Activated CD4-positive, alpha-beta T cell treated with anti-CD3 and anti-CD28 coated beads, Interleukin-2, amount 50 U/mL, for 48 hours (primary cell): ENCODE measurements around the gene FBXW8.
A peak's percentile ranks its signal among the peaks of the same experiment; 100 is the strongest.

Source experiments
- DNase-seq, 2 experiments: peaks; one replicate each; pipeline ENCODE4 v3.0.0-alpha.2; 2020

The FBXW8 gene, protein sequence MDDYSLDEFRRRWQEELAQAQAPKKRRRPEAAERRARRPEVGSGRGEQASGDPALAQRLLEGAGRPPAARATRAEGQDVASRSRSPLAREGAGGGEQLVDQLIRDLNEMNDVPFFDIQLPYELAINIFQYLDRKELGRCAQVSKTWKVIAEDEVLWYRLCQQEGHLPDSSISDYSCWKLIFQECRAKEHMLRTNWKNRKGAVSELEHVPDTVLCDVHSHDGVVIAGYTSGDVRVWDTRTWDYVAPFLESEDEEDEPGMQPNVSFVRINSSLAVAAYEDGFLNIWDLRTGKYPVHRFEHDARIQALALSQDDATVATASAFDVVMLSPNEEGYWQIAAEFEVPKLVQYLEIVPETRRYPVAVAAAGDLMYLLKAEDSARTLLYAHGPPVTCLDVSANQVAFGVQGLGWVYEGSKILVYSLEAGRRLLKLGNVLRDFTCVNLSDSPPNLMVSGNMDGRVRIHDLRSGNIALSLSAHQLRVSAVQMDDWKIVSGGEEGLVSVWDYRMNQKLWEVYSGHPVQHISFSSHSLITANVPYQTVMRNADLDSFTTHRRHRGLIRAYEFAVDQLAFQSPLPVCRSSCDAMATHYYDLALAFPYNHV

DNA sequence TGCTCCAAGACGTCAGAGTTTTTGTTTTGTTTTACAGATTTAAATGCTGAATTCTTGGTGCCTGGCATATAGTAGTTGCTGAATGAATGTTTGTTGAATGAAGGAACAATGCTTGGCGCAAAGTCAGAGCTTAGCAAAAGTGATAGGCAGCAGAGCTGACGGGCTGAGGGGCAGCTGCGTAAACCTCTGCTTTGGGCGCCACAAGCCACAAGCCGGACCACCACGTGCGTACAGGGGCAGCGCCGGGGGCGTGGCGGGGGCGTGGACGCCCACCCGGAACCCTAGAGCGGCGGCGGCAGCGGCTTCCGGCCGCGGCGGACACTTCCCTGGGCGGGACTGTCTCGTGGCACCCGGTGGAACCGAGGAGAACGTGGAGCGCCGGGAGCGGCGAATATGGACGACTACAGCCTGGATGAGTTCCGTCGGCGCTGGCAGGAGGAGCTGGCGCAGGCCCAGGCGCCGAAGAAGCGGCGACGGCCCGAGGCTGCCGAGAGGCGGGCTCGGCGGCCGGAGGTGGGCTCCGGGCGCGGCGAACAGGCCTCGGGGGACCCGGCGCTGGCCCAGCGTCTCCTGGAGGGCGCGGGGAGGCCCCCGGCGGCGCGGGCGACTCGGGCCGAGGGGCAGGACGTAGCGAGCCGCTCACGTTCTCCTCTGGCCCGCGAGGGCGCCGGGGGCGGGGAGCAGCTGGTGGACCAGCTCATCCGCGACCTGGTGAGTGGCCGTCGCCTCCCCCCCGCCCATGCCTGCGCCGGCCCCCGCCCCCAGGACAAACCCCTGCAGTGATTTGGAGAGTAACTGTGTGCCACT is at the start of gene FBXW8:
Gene FBXW8, plus strand, starts transcription at position 306 of the 807 bp plus-strand sequence. Its CDS starts 88 bp downstream, at position 394.
- peak; percentile 70 to 78 for DNase-seq

DNA sequence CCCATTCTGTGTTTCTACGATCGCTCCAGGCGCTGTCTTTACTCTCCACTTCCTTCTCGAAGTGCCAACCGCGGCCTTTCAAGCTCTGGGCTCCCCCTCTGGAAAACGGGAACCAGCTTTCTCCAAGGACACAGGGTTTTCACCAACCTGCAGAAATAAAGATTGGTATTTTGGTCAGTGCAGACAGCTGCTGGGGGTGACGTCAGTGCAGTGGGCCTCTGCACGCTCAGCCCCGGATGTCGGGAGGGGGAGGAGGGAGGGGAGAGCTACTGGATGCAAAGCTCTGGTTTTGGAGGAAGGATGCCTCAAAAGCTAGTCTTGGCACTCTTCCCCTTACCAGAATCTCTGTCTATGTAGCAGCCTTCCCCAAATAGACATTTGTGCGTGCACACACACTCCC is 49.4 kb upstream of the FBXW8 start:
- DNase-seq: peak; percentile 14 to 24

DNA sequence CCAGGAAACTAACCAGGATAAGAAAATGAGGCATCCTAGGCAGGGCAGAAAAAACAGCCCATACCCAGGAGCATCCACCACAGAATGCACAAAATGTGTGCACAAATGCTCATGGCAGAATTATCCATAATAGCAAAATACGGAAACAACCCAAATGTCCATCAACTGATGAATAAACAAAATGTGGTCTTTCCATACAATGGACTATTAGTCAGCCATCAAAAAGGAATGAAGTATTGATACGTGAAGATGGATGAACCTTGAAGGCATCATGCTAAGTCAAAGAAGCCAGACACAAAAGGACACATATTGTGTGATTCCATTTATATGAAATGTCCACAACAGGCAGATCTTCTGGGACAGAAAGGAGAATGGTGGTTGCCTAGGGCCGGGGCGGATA is 48.6 kb upstream of the FBXW8 start:
- no peak for DNase-seq

DNA sequence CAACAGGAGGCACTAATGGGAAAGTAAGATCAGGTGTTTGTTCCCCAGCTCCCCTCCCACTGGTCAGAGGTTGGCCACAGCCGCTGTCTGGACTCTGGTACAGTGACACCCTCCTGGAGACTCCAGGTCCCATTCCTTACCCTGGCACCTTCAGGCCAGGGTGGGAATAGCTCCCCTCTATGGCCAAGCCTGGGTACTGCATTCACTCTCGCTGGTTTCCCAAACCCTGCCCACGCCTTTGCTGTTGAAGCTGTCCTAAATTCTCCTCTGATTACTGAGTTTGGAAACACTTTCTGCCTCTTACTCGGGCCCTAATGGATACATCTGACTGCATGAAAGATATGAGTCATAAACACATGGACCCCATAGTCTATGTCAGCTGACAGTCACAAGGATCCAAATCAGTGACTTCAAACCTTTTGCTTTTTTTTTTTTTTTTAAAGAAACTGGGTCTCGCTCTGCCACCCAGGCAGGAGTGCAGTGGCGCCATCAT is 47.4 kb upstream of the FBXW8 start:
- DNase-seq: peak; percentile 11 to 23

DNA sequence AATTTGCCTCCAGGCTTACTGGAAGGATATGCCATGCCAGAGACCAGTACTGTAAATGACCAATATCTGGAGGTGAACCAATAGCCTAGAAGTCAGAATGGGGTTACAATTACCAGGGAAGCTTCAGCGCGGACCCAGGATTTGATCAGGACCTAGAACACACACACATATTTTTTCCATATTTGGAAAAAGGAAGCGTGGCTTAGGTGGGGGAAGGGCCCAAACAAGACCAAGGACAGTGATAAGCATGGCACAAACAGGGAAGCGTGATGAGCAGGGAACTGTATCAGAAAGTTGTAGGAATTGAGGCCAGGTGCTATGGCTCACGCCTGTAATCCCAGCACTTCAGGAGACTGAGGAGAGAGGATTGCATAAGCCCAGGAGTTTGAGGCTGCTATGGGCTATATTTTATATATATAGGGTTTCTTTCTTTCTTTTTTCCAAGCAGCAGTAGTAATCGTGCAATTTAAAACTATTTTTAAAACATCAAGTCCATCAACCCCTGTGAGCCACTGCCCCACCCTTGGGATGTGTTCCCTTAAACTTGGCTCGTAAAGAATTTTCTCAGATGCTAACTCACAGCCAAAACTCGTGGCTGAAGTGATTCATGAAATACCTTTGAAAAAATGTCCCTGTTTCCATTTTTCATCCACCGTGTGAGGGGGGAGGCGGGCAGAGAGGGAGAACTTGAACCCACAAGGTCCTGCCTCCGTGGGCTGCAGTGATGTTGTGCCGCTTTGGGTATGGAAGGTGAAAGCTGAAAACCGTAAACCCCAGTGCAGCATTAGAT is 46.2 kb upstream of the FBXW8 start:
- no peak for DNase-seq

DNA sequence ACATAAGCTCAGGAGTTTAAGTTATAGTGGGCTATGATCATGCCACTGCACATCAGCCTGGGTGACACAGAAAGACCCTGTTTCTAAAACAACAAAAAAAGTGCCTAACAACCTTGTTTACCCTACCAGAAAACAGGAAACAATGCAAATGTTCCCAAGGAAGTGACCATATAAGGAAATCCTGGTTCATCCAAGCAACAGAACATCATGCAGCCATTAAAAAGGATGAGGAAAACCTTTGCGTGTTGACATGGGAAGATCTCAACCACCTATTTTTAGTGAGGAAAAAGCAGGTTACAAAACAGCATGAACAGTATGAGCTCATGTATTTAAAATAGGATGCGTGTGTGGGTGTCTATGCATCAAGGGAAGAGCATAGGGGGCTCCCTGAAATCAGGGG is 43.2 kb upstream of the FBXW8 start:
- no peak for DNase-seq

DNA sequence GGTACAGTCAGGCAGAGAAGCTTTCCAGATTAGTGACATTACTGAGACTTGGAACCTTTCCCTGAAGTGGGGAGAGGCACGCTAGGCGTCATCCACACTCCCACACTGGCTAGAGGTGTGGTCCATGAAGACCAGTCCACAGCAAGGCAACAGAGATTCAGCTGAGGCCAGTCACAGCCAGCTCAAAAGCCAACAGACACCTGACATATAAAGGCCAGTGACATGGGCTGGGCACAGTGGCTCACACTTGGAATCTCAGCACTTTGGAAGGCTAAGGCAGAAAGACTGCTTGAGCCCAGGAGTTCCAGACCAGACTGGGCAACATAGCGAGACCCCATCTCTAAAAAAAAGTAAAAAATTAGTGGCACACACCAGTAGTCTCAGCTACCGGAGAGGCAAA is 40.4 kb upstream of the FBXW8 start:
- no peak for DNase-seq

DNA sequence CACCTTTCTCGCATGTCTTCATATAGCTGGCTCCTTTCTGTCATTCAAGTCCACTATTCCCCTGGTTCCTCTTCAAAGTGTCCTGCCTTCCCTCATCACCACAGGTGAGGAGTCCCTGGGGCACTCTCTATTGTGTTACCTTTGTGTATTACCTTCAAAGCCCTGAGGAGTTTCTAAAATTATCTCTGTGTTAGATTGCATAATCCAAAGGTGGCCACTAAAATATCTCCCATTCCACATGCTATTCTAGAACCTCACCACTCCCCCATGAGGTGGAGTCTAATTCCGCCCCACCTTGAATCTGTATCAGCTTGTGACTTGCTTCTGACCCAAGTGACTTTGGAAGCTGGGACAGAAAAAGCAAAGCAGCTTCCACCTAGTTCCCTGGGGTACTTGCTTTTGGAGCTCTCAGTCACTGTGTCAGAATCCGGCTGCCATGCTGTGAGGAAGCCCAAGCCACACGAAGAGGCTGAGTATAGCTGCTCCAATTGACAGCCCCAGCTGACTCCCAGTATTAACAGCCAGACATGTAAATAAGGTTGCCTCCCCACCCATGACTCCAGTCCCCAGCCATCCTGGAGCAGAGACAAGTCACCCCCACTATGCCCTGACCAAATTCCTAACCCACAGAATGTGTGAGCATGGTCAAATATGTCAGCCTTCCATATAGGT is 36.3 kb upstream of the FBXW8 start:
- DNase-seq: no peak

DNA sequence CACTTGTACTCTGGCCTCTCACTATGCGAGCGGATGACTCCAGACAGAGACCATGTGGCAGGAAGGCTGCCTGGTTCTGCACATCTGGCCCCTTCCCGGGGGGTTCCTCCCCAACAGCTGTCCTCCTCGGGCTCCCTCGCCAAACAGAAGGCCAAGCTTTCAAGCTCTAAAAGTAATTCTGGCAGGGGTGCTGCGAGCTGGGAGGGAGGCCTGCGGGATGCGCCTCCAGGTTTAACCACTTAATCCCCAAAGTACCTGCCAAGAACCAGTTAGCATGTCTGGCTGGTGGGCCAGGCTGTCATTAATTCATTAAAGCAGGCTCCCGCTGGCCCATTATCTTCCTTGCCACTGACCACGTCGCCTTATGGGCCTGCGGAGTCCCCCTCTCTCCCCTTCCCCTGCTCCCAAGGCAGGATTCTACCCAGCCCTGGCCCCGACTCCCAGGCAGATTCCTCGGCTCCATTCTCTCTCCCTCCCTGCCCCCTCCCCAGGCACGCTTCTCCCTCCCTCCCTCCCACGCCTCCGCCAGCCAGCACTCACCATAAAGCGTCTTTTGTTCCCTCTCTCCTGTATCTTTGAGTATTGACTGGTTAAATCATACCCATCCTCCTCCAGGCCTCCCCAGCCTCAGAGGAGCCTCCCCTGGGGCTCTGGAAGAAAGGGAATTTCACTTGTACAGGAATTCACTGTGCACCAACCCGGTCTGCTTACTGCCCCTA is 34.4 kb upstream of the FBXW8 start:
- no peak for DNase-seq

DNA sequence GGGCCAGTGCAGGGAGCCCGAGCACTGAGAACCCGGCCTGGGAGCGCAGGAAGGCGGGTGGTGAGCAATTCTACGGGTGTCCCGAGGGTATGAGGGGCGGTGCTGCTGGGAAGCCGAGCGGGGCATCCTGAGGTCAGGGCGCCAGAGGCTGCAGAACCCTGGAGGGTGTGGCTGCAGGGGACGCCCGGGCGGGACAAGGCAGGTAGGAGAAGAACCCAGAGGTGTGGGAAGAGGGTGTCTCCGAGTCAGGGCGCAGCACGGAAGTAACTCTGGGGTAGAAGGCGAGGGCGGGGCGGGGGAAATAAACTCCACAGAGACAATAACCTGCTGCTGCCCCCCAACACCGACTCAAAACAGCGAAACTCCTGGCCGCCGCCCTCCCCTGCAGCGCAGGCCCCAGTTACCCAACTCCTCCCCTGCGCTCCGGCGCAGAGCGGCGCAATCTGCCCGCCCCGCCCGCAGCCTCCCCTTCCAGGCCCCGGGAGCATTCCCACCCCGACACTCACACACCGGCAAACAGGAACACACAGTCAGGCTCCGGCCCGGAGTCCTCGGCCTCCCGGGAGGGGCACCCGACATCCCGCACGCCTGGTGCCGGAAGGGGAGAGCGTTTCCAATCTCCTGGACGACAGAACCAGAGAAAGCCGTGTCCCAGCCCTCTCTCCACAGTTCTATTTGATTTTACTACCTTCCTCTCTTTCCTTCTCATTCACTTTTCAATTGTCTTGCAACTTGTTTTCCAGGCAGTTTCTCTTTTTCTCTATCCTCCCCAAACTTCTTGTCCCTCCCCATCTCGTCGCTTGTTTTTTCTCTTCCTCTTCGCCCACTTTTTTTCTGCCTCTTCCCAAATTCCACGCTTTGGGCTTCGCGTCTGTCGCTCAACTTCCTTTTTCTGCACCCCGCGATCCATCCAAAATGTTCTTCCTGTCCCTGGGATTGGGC is 31.9 kb upstream of the FBXW8 start:
- DNase-seq: peak in 1 of 2 experiments; percentile 4

DNA sequence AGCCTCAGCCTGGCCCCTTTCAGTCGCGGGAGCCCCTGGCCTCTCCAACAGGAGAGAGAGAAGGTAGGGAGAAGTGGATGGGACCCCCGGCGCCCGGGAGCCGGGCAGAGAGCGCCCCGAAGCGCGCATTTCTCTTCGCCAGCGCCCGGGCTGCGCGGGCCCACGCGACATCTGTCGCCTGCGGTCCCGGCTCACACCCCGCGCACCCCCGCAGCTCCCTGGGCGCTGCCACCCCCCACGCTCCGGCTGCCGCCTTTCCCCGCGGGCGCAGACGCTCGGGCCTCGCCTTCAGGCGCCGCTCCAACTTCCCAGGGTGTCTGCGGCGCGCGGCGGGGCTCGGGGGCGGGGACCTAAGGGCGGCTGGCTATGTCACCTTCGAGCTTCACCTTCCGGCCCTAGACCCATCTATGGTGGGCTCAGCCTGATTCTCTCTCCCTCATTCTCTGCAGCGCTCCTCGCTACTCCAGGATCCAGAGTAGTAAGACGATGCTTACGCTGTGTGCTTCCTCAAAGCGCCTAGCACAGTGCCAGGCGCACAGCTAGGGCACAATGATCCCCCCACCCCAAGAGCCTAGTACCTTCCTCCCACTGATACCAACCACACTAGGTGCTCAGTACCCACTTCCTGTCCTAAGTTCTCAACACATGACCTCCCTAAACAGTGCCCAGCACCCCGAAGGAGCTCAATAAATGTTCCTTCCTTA is 31.1 kb upstream of the FBXW8 start:
- DNase-seq: peak in 1 of 2 experiments; percentile 13

DNA sequence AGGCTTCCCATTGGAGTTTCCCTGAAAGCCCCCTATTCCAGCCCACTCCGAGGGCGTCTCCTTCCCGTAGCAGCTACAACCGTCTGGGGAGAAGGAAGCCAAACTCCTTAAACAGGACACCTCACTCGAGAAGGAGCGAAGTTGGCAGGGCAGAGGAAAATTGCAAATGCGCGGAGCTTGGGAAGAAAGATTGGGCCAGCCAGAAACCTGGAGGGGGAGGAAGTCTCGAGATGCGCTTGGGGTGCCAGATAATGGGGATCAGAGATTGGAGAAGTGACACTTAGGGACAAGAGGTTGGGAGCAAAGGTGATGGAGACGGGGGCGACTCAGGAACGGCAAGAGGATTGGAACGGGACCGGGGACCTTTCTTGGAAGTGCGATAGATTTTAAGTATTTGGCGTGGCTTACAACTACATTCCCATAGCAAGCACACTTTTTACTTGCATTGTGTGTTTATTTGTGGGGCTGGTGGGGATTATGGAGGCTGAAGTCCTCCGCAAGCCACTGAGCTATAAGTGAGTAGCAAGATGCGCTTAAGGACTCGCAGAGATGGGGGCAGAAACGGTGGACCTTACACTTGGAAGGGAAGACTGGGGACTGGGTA is 30.4 kb upstream of the FBXW8 start:
- peak in 1 of 2 experiments; percentile 4 for DNase-seq

DNA sequence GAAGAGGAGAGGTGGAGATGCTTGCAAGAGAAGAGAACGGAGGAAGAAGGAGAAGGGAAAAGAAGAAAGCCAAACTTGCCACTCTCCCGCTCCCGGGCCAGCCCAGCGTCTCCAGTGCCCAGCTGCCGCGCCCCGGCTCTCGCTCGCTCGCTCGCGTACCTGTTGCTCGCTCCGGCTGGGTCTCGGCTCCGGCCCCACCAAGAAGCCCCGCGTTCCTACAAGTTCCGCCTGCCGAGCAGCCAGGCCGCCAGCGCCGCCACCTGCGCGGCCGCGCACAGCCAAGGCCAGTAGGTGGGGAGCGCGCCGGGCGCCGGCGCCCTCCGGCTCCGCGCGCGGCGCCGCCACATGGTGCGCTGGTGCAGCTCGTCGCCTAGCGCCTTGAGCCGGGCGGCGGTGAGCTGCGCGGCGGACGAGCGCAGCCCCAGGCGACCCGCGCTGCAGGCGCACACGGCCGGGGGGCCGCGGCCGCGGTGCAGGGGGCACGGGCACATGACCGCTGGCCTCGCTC is 29.9 kb upstream of the FBXW8 start:
- DNase-seq: peak; percentile 33 to 40

DNA sequence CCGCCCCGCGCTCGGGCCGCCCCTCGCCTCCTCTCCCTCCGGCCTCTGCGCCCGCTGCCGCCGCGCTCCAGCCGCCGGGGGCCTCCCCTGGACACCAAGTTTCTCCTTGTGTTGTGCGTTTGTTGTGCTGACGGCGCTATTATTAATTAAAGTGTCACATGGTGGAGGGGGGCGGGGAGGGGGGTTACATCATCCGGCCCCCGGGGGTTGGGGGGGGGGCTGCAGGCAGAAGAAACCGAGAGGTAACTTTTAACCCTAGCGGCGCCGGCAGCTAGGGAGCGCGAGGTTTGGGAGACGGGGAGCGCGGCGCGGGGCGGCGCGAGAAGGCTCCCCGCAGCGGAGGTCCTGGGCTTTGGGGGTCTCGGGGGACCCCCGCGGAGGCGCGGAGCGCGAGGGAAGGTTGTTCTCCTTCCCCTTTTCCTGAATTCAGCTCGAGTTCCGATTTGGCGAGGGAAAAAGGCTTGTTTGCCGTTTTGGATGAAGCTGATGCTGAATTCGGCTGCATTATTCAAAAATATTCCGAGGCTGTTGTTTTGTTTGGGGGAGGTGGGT is 29.3 kb upstream of the FBXW8 start, which contains the start of gene HRK:
Gene HRK, minus strand, starts transcription at position 117 of the 552 bp plus-strand sequence. CDS start 134 bp downstream, outside the sequence.
- DNase-seq: peak in 1 of 2 experiments; percentile 11

DNA sequence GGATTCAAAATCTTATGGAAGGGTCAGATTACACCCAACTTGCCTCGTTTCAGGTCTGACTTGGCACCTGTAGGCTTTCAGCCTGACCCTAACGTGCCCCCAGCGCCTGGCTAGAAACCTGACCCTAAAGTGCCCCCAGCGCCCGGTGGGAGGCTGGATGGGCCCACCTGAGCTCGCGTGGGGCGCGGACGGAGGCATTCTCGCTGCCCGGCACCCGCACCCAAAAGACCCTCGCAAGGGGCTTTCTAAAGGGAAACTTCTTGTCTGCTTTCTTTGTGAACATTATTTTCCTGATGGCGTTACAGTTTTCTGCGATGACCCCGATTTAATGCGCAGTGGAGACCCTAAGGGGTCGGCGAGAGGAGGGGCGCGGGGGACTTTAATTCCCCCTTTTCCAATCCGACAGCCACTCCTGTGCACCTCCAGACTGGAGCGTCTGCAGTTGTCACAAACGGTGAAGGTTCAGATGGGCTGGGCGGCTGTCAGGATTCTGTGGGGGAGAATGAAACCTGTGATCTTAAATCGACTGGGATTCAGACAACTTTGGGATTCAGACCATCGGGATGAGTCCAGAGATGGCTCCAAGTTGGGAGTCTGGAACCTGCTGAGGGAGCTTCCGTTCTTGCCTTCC is 28.8 kb upstream of the FBXW8 start:
- DNase-seq: peak in 1 of 2 experiments; percentile 8

DNA sequence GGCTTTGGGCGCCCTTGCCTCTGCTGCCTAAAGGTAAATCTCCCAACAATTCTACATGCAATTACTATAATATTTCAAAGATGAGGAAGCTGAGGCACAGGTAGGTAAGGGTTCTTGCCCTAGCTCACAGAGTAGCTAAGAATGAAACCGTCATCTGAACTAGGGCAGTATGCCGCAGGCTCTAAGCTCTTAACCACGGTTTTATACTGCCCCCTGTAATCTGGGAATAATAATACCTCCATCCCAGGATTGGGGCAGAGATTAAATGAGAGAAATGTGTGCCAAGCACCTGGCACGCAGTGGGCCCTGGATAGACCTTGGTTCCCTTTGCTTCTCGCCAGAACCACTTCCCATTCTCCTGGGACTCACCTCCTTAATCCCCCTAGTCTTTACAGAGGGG is 28.0 kb upstream of the FBXW8 start:
- DNase-seq: no peak

DNA sequence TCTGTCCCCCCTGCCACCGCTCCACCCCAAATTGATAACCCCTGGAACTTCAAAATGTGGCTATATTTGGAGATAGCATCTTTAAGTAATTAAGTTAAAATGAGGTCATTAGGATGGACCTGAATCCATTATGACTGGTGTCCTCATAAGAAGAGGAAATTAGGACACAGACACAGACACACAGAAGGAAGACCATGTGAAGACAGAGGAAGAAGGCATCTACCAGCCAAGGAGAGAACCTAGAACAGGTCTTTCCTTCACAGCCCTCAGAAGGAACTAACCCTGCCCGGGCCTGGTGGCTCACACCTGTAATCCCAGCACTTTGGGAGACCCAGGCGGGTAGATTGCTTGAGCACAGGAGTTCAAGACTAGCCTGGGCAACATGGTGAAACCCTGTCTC is 25.9 kb upstream of the FBXW8 start:
- no peak for DNase-seq

DNA sequence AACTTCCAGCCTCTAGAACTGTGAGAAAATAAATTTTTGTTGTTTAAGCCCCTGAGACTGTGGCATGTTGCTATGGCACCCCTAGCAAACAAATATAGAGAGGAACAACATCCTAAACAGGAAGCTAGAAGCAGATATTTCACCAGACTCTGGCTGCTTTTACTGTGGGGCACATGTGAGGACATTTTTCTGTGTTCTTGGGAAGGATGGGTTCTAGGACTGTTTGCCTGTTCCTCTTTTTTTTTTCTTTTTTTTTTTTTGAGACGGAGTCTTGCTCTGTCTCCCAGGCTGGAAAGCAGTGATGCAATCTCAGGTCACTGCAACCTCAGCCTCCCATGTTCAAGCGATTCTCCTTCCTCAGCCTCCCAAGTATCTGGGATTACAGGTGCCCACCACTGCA is 25.3 kb upstream of the FBXW8 start:
- no peak for DNase-seq
